PC-3 (cell line): ENCODE data around the gene KHDC1L. TPM values are rescaled to one million over a fixed set of nuclear protein-coding genes. Genes with fewer than 3 reads are reported as not detected.

Experiments
- ATAC-seq: fragments of 200-7000 bp; cut with Tn5 transposase; 2 replicates; pipeline ENCODE4 v1.9.1; 2020; ENCODE audit warnings: mild to moderate bottlenecking, moderate library complexity
- BruUV-seq: library from RNA; stranded (reverse); fragments of 400-500 nt; replicated peaks from 2 replicates; lab custom pipeline; 2021; lab: Mats Ljungman, UMichigan
- CTCF ChIA-PET: fragments of 300-600 bp; sonication (Branson Sonifier 250); formaldehyde crosslinking; loops from one replicate; lab custom pipeline; 2022; ENCODE audit warnings: antibody characterized with exemption; lab: Charles Lee
- POLR2A ChIA-PET: fragments of 300-600 bp; sonication (Branson Sonifier 250); formaldehyde crosslinking; loops from one replicate; lab custom pipeline; 2022; ENCODE audit warnings: antibody characterized with exemption; ENCODE audit not compliant: unreplicated experiment; lab: Charles Lee
- DNase-seq: peaks from one replicate; pipeline ENCODE4 v3.0.0-alpha.2; 2015
- H2AFZ ChIP-seq: fragments of 300-600 bp; sonication (generic); 2 replicates; pipeline ENCODE4 v1.6.0; 2016; ENCODE audit warnings: antibody characterized with exemption, low read length
- H3F3A ChIP-seq: fragments of 300-600 bp; sonication (generic); one replicate; pipeline ENCODE4 v1.6.0; 2017; ENCODE audit warnings: antibody characterized with exemption, low read length, control low read depth, mild to moderate bottlenecking; ENCODE audit not compliant: unreplicated experiment
- H3K27ac ChIP-seq: fragments of 300-600 bp; sonication (generic); 2 replicates; pipeline ENCODE4 v1.5.1; 2016; ENCODE audit warnings: mild to moderate bottlenecking, low read length
- H3K27me3 ChIP-seq: fragments of 300-600 bp; sonication (generic); 2 replicates; pipeline ENCODE4 v1.6.1; 2016; ENCODE audit warnings: low read length, mixed read lengths
- H3K36me3 ChIP-seq: fragments of 300-600 bp; sonication (generic); 2 replicates; pipeline ENCODE4 v1.6.1; 2016; ENCODE audit warnings: low read depth, mixed run types, low read length, mixed read lengths
- H3K4me1 ChIP-seq: fragments of 300-600 bp; sonication (generic); 2 replicates; pipeline ENCODE4 v1.5.1; 2016; ENCODE audit warnings: low read length; ENCODE audit not compliant: insufficient read depth
- H3K4me2 ChIP-seq: fragments of 300-600 bp; sonication (generic); 2 replicates; pipeline ENCODE4 v1.6.0; 2016; ENCODE audit warnings: low read length
- H3K4me3 ChIP-seq: fragments of 300-600 bp; sonication (generic); 2 replicates; pipeline ENCODE4 v1.5.1; 2016; ENCODE audit warnings: mild to moderate bottlenecking, low read length, mixed read lengths
- H3K79me2 ChIP-seq: fragments of 300-600 bp; sonication (generic); 2 replicates; pipeline ENCODE4 v1.6.1; 2017; ENCODE audit warnings: low read length, mixed read lengths
- H3K9ac ChIP-seq: fragments of 300-600 bp; sonication (generic); 2 replicates; pipeline ENCODE4 v1.6.0; 2016; ENCODE audit warnings: mild to moderate bottlenecking, low read length
- H3K9me2 ChIP-seq: fragments of 300-600 bp; sonication (generic); replicated peaks from 2 replicates; pipeline ENCODE4 v1.6.1; 2016; ENCODE audit warnings: mixed run types, low read length, mixed read lengths
- H3K9me3 ChIP-seq: fragments of 300-600 bp; sonication (generic); 2 replicates; pipeline ENCODE4 v1.6.1; 2016; ENCODE audit warnings: low read length, mixed read lengths
- H4K20me1 ChIP-seq: fragments of 300-600 bp; sonication (generic); 2 replicates; pipeline ENCODE4 v1.6.1; 2016; ENCODE audit warnings: low read length, mixed read lengths
- CTCF ChIP-seq: fragments of 300-600 bp; sonication (generic); conservative IDR thresholded peaks from 2 replicates; pipeline ENCODE4 v1.5.1; 2017; ENCODE audit warnings: antibody characterized with exemption, low read depth, mild to moderate bottlenecking, low read length
- EZH2 ChIP-seq: fragments of 300-600 bp; sonication (generic); IDR thresholded peaks from one replicate; pipeline ENCODE4 v1.6.1; 2017; ENCODE audit warnings: antibody characterized with exemption, mild to moderate bottlenecking, low read length; ENCODE audit not compliant: unreplicated experiment
- EZH2phosphoT487 ChIP-seq: fragments of 300-600 bp; sonication (generic); IDR thresholded peaks from 2 replicates; pipeline ENCODE4 v1.6.1; 2018; ENCODE audit warnings: mild to moderate bottlenecking, antibody characterized with exemption, low read length, borderline replicate concordance
- intact Hi-C: fragments of 100-400 bp; cut with micrococcal nuclease; formaldehyde crosslinking; loops from 2 replicates; pipeline ENCODE4 v1.9.0; 2023
- total RNA-seq: library from RNA; depleted of rRNA; stranded (reverse); fragments of >200 nt; gene quantifications from 2 replicates; pipeline ENCODE4 v1.2.3, GENCODE V29; 2014; rRNA removed

KHDC1L gene
- total RNA-seq, 1 experiment from 2014 or later, result 0.80 TPM

DNA sequence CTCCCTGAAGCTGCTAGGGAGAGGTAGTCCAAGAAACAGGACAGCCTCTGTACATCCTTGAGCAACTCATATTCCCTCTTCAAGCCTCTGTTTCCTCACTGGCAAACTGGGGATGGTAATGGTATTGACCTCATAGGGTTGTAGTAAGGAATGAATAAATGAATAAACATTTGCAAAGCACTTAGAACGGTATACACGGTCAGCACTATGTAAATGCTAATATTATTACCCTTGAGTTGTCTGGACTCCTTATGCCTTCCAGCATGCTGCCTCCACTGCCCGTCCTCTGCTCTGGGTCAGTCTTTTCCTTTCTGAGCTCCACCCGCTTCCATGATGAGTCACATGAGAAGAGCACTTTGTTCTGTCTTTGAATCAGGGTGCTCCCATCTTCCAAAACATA is 50.6 kb downstream of the KHDC1L start:
- BruUV-seq, result no TSS peak
- CTCF ChIA-PET, result no interaction called here
- H3K36me3 ChIP-seq, result no peaks in the 10 kb centered on the region

More for the DNA sequence above, 50.6 kb downstream of the KHDC1L start:
- intact Hi-C loops, result no loop called here
- no peaks in the 10 kb centered on the region for H3K9me3 ChIP-seq
- H3K9ac ChIP-seq, result no peak overlapping the region
- DNase-seq (no peak), ATAC-seq (no peak)
- no peak overlapping the region for H3K27ac ChIP-seq
- no peak overlapping the region for H2AFZ ChIP-seq
- POLR2A ChIA-PET, result no interaction called here
- H3K27me3 ChIP-seq, result no peaks in the 10 kb centered on the region
- H3K79me2 ChIP-seq, result no peaks in the 10 kb centered on the region
- no peaks in the 10 kb centered on the region for H3K9me2 ChIP-seq
- no peaks in the 10 kb centered on the region for H3F3A ChIP-seq
- TF ChIP-seq EZH2 (no peak), EZH2phosphoT487 (no peak), CTCF (no peak)
- H3K4me2 ChIP-seq, result no peak overlapping the region
- H3K4me3 ChIP-seq, result no peak overlapping the region
- no peaks in the 10 kb centered on the region for H4K20me1 ChIP-seq
- H3K4me1 ChIP-seq, result no peaks in the 10 kb centered on the region

Other genes starting within 250 kb of the KHDC1L start
- 5.1 and 7.9 TPM in 2 replicates for gene KHDC1, start 37.7 kb upstream of the KHDC1L start, total RNA-seq
- not detected in 2 replicates for gene DPPA5, start 128.8 kb upstream of the KHDC1L start, total RNA-seq
- gene KHDC3L, start 137.2 kb upstream of the KHDC1L start, total RNA-seq, result not detected in 2 replicates
- not detected in 2 replicates for gene OOEP, start 144.4 kb upstream of the KHDC1L start, total RNA-seq
- gene DDX43, start 169.3 kb upstream of the KHDC1L start, total RNA-seq, result not detected in 2 replicates
- 18.7 and 19.4 TPM in 2 replicates for gene CGAS, start 226.8 kb upstream of the KHDC1L start, total RNA-seq
- 13.8 and 19.5 TPM in 2 replicates for gene MTO1, start 236.2 kb upstream of the KHDC1L start, total RNA-seq